GM21390 (cell line): Measurements from ENCODE around the gene TM4SF1.

Experiments
- ATAC-seq: cut with Tn5 transposase; IDR thresholded peaks from one replicate; pipeline ENCODE4 v1.9.1; 2021; ENCODE audit not compliant: unreplicated experiment

TM4SF1 gene

DNA sequence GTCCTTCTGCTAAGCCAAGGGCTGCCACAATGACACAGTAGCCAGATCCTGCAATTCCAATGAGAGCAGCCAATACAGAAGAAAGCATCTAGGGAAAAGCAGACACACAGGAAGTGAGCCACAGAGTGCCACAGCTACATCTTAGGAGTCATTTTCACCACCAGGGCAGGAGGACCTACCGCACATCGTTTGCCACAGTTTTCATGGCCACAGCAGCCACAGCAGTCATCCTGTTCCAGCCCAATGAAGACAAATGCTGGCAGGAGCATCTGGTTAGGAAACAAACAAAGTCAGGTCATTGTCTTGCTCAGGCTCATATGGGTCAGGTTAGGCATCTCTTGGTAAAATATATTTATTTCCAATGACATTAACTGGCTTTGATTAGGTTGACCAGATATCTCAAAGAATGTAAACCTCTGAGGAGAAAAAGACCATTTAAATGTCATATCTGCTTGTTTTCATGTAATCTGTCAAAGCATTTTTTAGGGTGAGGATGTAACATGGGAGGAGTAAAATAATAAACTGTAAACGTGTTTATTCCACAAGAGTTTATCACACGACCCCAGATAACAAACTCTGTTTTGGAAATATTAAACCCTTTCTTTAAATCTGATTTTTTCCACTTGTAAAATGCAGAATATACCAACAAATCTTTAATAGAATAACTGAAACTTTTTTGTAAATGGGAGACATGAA lies 1.8 kb downstream of the TM4SF1 start:
- no peak for ATAC-seq

DNA sequence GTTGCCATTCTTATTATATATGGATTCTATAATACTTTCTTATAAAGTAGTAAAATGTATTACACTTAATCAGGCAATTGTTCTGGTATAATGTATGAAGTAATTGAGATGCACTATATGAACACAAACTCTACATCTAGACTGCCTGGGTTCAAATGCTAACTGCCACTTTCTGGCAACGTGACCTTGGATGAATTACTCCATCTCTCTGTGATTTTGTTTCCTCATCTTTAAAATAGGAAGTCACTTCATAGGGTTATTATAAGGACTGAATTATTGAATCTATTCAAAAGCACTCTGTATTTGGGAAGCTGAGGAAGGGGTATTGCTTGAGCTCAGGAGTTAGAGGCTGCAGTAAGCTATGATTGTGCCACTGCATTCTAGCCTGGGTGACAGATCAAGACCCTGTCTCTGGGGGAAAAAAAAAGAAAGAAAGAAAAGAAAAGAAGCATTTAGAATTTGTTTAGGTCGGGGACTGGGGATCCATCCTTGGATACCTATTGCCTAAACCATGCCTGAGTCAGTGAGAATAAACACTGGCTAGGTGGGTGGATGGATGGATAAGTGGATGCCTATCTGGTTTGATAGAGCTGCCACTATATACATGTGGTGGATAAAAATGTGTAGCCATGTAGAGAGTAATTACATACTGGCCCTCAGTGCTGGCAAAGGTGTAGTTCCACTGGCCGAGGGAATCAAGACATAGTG lies 2.5 kb downstream of the TM4SF1 start:
- ATAC-seq, result no peak

DNA sequence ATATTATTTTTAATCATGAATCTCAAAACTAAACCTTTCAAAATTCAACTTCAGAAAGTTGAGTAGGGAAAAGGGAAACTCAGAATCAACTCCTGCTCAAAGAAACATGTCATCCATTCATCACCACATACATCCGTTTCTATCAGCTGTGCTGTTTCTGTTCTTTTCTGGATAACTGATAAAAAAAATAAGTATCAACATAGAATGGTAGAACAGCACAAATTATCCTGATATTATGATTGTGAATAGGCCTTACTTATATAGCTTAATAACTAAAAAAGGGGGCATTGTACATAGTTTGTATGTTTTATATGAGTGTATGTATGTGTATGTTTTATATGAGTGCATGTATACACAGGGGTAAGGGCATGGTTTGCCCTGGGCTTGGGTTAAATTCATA lies 3.1 kb downstream of the TM4SF1 start:
- ATAC-seq, result no peak

DNA sequence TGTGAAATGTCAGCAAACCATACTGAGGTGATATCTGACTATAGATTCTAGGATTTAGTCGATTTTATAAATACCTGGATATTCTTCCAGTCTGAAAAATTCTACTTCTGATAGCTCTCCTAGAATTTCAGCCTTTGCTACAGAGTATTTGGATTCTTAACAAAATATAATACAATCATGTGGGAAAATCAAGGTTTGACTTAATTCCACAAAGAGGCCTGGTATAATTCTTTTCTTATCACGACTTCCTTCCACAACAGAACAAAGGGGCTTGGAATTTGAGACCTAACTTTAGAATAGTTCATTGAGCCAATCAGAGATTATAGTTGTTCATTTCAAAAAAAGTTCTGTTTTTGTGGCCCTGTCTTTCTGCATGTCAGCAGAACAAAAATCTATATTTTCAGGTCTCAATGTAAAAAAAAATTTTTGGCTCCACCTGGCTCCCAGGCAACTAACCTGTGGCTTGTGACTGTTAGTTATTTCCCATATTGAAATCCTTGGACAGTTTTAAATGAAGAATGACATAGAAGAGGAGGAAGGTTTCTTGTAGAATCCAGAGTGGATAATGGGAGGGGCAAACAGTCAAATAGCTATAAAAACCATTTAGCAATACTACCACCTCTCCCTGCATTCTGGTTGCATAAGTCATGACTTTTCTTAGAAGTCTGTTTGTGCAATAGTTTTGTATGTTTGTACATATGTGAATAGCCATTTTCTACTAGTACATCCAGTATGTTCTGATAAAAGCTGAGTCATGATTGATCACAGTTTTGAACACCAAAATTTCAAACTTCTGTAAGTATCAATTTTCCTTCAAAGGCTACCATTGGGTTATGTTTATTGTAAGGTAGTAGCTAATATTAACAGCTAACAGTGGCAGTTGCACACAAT lies 4.0 kb downstream of the TM4SF1 start:
- ATAC-seq, result no peak

DNA sequence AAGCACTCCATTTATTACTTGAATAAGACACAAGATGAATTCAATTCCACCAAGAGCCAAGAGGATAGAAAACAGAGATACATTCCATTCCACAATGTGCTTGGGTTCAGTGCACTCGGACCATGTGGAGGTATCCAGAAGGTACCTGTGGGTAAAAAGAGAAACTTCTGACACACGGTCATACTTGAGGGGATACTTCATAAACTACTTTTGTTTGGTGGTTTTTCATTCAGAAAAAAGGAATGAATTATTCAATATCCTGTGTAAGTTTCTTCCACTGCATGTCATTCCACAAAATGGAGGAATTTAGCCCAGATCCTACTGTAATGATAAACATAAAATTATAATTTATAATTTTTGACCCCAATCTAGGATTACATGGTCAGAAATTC lies 5.7 kb downstream of the TM4SF1 start:
- no peak for ATAC-seq

DNA sequence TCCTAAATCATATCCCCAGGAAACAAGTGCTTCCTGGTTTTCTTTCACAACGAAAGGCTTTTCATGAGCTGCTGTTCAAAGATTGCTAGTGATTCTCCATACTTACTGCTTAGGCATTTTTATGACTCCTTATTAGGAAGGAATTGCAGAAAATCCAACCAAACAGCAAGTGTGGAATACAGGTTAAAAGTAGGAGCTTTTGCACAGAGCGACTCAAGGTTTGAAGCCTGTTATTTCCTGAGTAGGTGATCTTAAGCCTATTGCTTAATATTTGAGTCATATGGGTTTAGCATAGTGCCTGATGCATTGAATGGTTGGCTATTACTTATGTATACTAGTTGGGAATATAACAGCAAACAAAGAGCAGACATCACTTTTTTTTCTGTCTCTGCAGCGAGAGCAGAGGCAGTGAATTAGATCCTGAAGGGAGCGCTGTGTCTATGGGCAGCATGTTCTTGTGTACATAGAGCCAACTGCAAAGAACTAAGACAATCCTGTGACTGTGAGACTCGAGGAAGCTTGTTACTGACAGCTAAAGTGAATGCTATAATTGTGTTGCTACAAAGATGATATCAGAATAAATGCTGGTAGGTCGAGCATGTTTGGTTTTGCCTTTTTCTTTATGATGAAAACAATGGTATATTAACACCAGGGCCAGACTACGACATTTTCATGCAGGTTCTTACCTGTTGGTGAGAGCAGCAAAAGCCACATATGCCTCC lies 6.3 kb downstream of the TM4SF1 start:
- no peak for ATAC-seq

DNA sequence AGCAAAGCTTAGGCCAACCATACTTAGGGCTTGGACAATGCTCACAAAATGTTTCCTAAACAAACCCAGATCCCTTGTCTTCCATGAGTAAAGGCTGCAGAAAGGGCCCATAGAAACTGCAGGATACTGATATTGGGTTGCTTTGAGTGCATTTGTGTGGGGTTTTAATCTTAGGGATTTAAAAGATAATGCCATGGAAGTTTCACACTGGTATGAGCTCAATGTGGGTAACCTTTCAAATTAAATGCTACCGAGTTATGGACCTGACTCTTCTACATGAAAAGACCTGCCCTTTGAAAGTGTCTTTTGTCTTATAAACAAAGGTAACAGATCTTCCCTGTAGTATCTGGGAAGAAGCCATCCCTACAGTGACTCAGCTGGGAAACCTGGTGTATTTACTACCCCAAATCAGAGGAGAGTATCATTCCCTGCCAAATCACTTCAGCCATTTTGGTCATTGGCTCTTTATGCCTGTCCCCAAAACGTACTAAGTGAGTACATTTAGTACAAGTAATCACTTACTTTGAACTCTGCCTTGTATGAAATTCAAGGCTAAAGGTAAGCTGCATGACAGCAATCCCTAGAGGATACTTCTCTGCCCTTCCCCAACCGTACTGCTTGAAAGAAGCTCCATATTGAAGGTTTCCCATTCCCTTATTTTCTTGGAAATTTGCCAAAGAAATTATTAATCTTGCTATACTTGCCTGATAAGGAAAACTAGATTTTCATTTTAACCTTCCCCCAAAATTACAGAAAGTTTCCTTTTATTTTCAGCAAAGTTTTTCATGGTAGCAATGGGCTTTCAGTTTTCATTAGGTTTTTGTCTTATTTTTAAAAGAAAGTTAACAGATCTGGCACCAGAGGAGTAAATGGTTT lies 7.2 kb downstream of the TM4SF1 start:
- no peak for ATAC-seq

DNA sequence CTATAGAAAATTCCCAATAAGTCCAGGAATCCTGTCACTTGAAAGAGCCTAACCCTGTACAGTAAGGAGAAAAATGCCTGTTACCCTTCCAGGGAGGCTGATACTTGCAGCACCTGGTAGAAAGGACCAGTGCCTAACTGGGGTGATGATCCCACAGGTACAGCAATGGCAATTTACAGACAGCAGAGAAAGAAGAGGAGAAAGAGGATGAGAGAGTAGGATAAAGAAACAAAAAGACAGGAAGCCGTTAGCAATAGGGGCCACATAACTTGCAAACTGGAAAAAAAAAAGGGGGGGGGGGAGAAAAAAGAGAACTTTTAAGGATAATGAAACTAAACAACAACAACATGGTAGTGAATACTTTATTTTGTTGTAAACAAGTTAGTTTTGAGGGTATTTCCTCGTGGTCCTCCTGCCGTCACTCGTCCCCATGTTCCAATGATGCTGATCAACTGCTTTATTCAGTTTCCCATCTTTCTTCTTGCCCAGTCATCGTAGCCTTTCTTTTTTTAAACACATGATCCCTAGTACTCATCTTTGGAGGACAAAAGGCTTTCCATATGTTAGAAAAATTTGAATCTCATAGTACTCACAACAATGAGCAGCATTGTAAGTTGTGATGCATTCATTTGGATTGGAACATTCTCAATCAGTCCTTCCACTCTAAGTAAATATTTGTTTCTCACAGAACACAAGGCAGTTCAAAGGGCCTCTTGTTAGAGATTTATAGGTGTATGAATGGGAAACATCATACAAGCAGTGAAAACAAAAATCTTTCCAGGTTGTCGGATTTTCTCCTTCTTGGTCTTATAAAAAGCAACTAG lies 8.6 kb downstream of the TM4SF1 start:
- ATAC-seq, result no peak

DNA sequence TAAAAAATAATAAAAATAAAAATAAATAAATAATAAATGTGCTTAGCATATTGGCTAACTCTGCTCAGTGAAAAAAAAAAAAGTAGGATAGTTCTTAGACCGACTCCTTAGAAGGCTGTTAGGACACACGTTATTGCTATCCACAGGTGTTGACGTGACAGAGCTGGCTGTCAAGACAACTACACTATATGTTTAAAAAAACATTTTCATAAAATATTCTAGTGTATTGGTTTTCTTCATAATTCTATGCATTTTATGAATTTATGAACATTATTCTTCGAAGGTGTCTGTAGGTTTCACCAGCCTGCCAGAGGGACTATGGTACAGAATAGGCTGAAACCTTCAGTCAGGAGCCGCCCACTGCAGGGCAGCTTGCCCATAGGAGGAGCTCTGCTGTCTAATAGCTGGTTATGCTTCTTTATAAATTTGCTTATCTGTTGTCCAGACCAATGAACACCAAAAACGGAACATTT lies 9.2 kb downstream of the TM4SF1 start:
- ATAC-seq, result no peak

DNA sequence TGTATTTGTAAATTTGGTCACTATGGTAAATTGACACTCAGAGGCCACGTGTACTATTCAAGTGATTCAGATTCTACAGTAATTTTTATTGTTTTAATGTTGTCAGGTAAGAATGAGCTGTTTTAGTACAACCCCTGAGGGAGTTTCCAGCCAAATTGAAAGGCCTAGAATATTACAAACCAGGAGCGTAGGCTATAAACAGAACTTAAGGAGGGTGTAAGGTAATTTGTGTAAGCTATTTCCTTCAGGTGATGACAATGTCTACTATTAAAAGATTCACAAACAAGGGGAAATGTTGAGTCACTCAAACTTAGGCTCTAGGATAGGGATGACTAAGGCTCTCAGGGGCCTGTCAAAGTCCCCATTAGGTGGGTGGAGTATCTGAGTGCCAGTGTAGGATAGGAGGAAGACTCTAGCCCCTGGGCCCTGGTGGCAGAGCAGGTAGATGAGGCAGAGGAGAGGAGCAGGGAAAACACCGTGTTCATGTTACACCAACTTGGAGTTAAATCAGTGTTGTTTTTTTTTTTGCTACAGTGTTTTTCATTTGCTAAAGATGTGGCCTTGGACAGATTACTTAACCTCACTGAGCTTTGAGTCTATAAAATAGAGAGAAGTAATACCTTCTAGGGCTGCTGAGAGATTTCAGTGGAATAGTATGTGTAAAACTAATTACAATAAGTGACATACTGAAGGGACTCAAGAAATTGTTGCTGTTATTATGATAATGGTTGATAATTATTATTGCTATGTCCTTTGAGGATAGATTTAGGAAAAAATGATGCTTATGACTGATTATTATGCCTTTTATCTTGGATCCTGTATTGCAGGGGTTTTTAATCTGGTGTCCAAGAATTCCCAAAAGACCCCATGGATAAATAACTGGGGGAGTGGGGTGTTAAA lies 10.3 kb downstream of the TM4SF1 start:
- ATAC-seq, result no peak

DNA sequence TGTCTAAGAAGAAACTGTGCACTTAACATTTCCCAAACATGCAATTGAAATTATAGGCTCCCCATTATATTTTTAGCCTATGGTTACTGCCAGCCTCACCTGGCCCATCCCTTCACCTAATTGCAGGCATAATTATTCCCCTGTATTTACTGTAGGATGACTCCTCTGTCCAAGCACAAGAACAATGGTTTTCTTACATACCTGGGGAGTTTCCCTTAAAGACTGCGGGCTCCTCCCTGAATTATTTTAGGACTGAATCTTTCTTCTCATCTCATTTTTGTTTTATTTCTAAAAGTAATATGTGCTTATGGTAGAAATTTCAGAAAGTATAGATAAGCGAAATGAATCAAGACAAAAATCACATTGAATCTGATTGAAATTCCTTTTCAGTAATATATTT lies 11.4 kb downstream of the TM4SF1 start:
- no peak for ATAC-seq

DNA sequence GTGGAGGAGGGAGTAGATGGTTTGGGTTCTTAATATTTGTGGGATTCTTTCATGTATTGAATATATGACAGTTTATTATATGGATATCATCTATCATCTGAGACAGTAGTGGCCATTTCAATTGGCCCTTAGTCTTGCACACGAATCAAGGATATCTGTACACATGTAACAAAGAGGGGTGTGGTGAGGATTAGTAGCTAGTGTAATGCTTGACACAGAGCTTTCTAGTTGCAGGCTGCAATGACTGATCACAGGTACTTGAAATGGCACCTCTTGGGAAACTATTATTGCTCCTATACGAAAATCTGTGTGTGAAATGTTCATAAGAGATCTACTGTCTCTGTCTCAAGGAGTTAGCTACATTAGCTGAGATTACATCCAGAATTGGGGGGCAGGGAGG lies 12.8 kb downstream of the TM4SF1 start:
- no peak for ATAC-seq

DNA sequence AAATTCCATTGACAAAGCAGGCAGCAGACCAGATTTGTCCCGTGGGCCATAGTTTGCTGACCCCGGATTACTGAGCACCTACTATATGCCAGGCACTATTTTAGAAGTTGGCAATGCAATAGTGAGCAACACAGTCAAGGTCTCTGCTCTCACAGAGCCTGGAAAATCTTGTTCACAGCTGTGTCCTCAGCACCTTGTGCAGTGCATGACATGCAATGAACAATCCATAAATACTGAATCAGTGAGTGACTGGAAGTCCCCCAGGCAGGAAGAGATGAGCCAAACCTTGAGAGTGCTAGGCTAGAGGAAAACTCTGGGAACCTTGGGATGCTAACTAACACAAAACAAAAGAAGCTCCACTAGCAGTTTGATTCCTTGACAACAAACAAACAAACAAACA lies 14.4 kb downstream of the TM4SF1 start:
- no peak for ATAC-seq

DNA sequence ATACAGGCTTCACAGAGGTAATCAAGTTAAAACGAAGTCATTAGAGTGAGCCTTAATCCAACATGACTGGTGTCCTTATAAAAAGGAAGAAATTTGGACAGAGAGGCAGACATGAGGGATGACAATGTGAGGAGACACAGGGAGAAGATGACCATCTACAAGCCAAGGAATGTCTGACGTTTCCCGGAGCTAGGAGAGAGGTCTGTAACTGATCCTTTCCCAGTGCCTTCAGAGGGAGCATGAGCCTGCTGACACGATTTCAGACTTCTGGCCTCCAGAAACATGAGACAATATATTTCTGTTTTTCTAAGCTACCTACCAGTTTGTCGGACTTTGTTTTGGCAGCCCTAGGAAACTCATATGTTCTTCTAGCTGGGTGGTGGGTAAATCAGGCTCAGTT lies 15.1 kb downstream of the TM4SF1 start:
- ATAC-seq, result no peak

DNA sequence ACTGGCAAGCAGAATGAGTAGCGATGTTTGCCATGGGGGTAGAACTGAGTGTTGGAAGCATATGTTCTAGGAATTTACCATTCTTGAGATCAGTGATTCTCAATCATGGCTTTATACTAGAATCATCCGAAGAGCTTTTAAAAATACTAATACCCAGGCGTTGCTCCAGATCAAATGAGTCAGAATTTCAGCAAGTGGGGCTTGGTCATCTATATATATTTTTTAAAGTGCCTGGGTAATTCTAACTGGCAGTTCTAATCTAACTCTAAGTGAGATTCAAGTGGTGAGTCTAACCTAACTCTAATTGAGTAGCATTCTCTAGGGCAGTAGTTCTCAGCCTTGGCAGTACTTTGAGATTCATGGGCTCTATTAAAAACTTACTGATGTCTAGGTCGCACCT lies 20.8 kb downstream of the TM4SF1 start:
- no peak for ATAC-seq

DNA sequence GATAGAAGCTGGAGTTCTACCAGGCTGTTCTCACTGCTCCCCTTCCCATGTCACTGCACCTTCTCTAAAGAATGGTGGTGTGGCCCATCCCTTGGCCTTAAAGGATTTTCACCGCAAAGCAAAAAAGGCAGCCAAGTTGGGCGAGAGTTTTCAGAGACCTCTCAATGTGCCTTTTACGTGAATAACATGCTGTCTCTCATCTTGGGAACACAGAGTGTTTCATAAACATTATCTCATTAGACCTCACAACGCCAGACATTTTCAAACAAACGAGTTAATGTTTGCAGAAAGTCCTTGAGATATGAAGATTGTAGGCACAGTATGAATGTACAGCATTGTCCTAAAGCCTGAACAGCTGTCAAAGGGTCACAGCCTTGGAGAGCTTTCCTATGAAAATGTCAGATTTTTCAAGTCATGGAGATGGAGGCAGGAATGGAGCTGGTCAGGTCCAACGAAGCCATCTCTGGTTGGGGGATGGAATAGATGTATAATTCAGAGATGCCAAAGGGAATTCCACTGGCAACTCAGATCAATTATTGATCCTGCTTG lies 21.3 kb downstream of the TM4SF1 start:
- no peak for ATAC-seq

DNA sequence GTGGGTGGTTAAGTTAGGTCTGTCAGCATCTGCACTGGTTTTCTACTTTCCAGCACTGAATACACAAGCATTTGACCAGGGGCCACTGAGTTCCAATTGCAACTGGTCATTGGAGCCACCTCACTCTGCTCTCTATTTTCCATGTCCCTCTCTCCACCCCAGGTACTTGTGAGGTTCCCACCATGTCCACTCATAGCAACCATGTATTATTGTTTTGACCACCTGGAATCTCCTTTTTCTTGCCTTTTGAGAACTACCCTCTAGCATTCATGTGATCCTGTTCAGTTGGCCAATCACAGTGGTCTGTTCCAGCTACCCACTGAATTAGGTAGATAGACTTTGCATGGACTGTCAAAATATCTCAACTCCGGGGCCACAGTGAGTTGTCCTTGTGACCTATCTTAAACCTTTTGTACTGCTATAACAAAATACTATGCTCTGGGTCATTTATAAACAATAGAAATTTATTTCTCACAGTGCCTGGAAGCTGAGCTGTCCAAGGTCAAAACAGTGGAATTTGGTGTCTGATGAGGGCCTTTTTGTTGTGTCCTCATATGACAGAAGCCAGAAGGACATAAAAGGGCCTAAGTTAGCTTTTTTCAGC lies 23.8 kb downstream of the TM4SF1 start:
- no peak for ATAC-seq

DNA sequence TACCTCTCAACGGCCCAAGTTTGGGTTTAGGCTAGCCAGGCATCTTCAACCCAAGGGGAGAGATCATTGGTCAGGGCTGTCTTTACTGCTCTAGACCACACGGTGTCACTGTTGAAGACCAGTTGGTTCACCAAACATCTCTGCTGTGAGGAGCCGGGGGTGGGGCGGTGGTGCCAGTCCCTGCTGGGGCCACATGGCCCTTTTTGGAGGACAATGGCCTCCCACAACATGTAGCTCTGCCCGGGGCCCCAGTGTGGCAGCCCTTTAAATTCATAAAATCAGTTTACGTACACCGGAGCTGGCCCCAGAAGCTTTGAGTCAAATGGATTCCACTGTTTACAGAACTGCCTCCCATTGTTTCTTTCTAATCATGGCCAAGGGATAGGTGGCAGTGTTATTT lies 24.9 kb downstream of the TM4SF1 start:
- peak; percentile 91 for ATAC-seq
